Thymus (tissue), 11 donors: Measurements from ENCODE around the gene GALNT17. TPM values are rescaled to one million over a fixed set of nuclear protein-coding genes. Genes with fewer than 3 reads are reported as not detected.

Source experiments
- DNase-seq, 9 donors: peaks; one replicate each; pipeline ENCODE4 v3.0.0-alpha.2; 2013; ENCODE audit warnings: low spot score in 9 of 9, low read depth in 6 of 9, missing footprints in 1 of 9
- H3K27ac ChIP-seq, 2 donors: one replicate each; pipeline ENCODE4 v1.5.1; 2013; ENCODE audit warnings: control low read depth in 1 of 2, low read depth in 1 of 2, low read length in 1 of 2, mild to moderate bottlenecking in 1 of 2, moderate library complexity in 1 of 2
- H3K27me3 ChIP-seq, 2 donors: one replicate each; pipeline ENCODE4 v1.5.1; 2013; ENCODE audit warnings: low read length in 1 of 2; ENCODE audit not compliant: control insufficient read depth in 2 of 2, insufficient read depth in 1 of 2
- H3K36me3 ChIP-seq, 2 donors: one replicate each; pipeline ENCODE4 v1.5.1; 2013; ENCODE audit warnings: low read length in 1 of 2, mild to moderate bottlenecking in 1 of 2, moderate library complexity in 1 of 2; ENCODE audit not compliant: control insufficient read depth in 2 of 2, insufficient read depth in 2 of 2
- H3K4me1 ChIP-seq, 2 donors: one replicate each; pipeline ENCODE4 v1.5.1; 2013; ENCODE audit warnings: low read length in 2 of 2; ENCODE audit not compliant: control insufficient read depth in 2 of 2, insufficient read depth in 2 of 2
- H3K4me3 ChIP-seq, 2 donors: one replicate each; pipeline ENCODE4 v1.5.1; 2013; ENCODE audit warnings: low read length in 2 of 2, control low read depth in 1 of 2, mild to moderate bottlenecking in 1 of 2
- H3K9me3 ChIP-seq, 2 donors: one replicate each; pipeline ENCODE4 v1.5.1; 2013; ENCODE audit warnings: low read length in 1 of 2, mild to moderate bottlenecking in 1 of 2; ENCODE audit not compliant: control insufficient read depth in 2 of 2, insufficient read depth in 1 of 2
- WGBS: extraction: QIAGEN DNeasy Blood & Tissue Kit; methylation state at CpG from one replicate; pipeline ENCODE4 v1.1.7; 2013; 5-methylcytosine and 5-hydroxymethylcytosine counted together
- polyA plus RNA-seq: library from polyadenylated mRNA; stranded (reverse); fragments of 200-250 nt; gene quantifications from one replicate; pipeline ENCODE4 v1.2.3, GENCODE V29; 2013
- total RNA-seq: library from RNA; stranded (reverse); fragments of 120-200 nt; gene quantifications from one replicate; pipeline ENCODE4 v1.2.4, GENCODE V29; 2013
- donor health status: healthy.

Gene GALNT17
- total and polyA plus RNA-seq, 2 donors, result 1.8 to 9.2 TPM

GRCh38 chr7:71710442-71710841, 578.5 kb downstream of the GALNT17 start:
- H3K4me3 ChIP-seq, result no peak overlapping the region
- WGBS, result 86% methylated on average over 5 of the region's 5 CpGs
- no peak overlapping the region for H3K27ac ChIP-seq
- H3K9me3 ChIP-seq, result no peaks in the 10 kb centered on the region
- DNase-seq, result no peak
- H3K36me3 ChIP-seq, result no peaks in the 10 kb centered on the region
- no peaks in the 10 kb centered on the region for H3K4me1 ChIP-seq
- no peaks in the 10 kb centered on the region for H3K27me3 ChIP-seq

DNA sequence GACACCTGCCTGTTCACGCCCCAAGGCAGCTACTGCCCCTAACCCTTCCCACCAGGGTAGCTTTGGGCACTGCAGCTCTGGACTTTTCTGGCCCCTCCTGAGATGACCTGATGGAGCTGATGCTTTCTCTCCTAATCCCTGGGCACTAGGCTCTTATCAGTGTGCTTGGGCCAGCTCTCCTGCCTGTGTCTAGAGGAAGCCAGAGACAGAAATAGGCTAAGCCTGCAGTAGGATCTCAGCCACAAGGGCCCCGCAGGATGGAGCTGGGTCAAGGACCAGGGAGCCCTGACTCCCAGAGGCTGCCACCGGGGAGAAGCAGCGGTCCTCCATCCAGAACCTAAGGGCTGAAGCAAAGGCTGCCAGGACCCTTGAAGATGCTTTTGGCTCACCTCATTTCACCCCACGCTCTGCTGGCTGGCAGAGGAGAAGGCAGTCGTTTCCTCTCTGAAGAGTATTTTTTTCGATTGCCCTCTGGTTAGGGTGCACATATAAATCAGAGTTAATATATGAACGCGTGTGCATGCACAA, 580.8 kb downstream of the GALNT17 start:
- WGBS, result 92% methylated on average over 9 of the region's 9 CpGs
- Histone ChIP-seq H3K4me3 (no peak overlapping the region), H3K9me3 (no peaks in the 10 kb centered on the region), H3K27me3 (no peaks in the 10 kb centered on the region), H3K36me3 (no peaks in the 10 kb centered on the region), H3K27ac (no peak overlapping the region), H3K4me1 (no peaks in the 10 kb centered on the region)
- no peak for DNase-seq

DNA sequence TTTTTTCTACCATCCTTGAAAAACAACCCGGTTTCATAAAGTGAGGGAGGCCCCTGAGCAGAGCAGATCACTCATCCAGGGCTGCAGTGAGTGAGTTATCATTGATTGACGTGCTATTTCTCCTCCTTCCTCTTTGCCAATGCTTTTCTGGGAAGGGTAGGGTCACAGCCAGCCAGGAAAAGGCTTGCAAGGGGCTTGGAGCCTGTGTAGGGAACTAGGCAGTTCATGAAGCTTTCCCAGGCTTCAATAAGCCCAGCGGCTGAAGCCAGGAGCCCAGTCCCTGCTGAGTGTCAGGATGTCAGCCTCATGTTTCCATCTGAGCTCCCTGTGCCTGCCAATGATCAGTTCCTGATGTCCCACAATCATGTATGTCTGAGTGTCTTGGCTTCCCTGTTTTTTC, 584.7 kb downstream of the GALNT17 start:
- WGBS, result 47% methylated on average over 3 of the region's 3 CpGs
- Histone ChIP-seq H3K27me3 (no peaks in the 10 kb centered on the region), H3K36me3 (no peaks in the 10 kb centered on the region), H3K4me3 (no peak overlapping the region), H3K9me3 (no peaks in the 10 kb centered on the region), H3K4me1 (no peaks in the 10 kb centered on the region), H3K27ac (no peak overlapping the region)
- DNase-seq, result no peak

DNA sequence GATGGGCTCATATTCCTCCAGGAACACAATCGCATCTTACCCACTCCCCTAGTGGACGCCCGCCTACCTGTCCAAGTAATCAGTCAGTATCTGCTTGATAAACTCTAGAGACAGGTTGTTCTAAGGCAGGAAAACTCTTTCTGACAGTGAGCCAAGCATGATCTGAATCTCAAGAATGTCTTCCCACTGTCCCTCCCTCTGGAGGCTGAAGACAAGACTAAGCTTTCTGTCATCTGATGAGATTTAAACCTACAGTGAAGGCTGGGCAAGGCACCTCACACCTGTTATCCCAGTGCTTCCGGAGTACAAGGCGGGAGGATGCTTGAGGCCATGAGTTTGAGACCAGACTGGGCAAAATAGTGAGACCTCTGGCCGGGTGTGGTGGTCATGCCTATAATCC, 586.6 kb downstream of the GALNT17 start:
- H3K4me1 ChIP-seq, result no peaks in the 10 kb centered on the region
- no peaks in the 10 kb centered on the region for H3K27me3 ChIP-seq
- no peaks in the 10 kb centered on the region for H3K9me3 ChIP-seq
- no peaks in the 10 kb centered on the region for H3K36me3 ChIP-seq
- H3K27ac ChIP-seq, result no peak overlapping the region
- WGBS, result 93% methylated on average over 6 of the region's 6 CpGs
- no peak overlapping the region for H3K4me3 ChIP-seq
- DNase-seq, result no peak

- H3K4me1 ChIP-seq, result no peaks in the 10 kb centered on the region
- H3K9me3 ChIP-seq, result no peaks in the 10 kb centered on the region
- WGBS, result 85% methylated on average over 3 of the region's 3 CpGs
- DNase-seq, result no peak
- no peaks in the 10 kb centered on the region for H3K36me3 ChIP-seq
- H3K27me3 ChIP-seq, result no peaks in the 10 kb centered on the region
- H3K27ac ChIP-seq, result no peak overlapping the region
- no peak overlapping the region for H3K4me3 ChIP-seq
These were observed 589.8 kb downstream of the GALNT17 start for GRCh38 chr7:71721742-71722141.

DNA sequence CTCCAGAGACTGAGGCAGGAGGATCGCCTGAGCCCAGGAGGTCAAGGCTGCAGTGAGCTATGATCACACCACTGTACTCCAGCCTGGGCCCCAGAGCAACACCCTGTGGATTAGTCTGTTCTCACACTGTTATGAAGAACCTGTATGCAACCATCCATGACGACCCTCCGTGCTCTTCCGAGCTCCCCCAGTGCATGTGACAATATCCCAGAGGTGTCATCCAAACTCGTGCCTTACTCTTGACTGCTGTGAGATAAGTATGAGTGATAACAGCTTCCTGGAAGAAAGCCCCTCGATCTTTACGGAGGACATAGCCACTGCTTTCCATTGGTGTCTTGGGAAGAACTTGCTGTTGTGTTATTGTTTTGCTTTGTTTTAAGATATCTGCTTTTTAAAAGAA, 591.9 kb downstream of the GALNT17 start:
- 45% methylated on average over 7 of the region's 7 CpGs for WGBS
- H3K36me3 ChIP-seq, result no peaks in the 10 kb centered on the region
- no peaks in the 10 kb centered on the region for H3K27me3 ChIP-seq
- no peak overlapping the region for H3K27ac ChIP-seq
- H3K4me3 ChIP-seq, result no peak overlapping the region
- no peaks in the 10 kb centered on the region for H3K4me1 ChIP-seq
- DNase-seq, result no peak
- H3K9me3 ChIP-seq, result no peaks in the 10 kb centered on the region

- no peaks in the 10 kb centered on the region for H3K27me3 ChIP-seq
These were observed 595.4 kb downstream of the GALNT17 start for GRCh38 chr7:71727347-71727746.

DNA sequence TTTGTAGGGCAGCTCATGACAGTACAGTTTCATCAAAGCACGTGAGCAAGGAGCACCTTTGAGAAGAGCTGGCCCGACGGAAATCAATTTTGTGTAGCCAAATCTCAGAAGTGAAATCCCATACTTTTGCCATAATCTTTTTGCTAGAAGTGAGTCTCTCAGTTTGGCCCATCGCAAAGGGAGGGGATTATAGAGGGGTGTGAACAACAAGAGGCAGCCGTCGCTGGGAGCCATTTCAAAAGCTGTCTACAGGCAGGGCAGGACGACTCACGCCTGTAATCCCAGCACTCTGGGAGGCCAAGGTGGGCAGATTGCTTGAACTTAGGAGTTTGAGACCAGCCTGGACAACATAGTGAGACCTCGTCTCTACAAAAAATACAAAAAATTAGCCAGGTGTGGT, 599.8 kb downstream of the GALNT17 start:
- Histone ChIP-seq H3K36me3 (no peaks in the 10 kb centered on the region), H3K27ac (no peak overlapping the region), H3K27me3 (peaks cover 0 to 2% of the 10 kb centered on the region in 2 donors), H3K9me3 (no peaks in the 10 kb centered on the region), H3K4me3 (no peak overlapping the region), H3K4me1 (peaks cover 0 to 5% of the 10 kb centered on the region in 2 donors)
- WGBS, result 97% methylated on average over 9 of the region's 9 CpGs
- DNase-seq, result no peak

More at GRCh38 chr7:71727347-71727746, 595.4 kb downstream of the GALNT17 start:
- H3K36me3 ChIP-seq, result no peaks in the 10 kb centered on the region
- no peaks in the 10 kb centered on the region for H3K4me1 ChIP-seq
- WGBS, result 92% methylated on average over 1 of the region's 1 CpG
- H3K4me3 ChIP-seq, result no peak overlapping the region
- no peak overlapping the region for H3K27ac ChIP-seq
- no peaks in the 10 kb centered on the region for H3K9me3 ChIP-seq
- DNase-seq, result no peak

DNA sequence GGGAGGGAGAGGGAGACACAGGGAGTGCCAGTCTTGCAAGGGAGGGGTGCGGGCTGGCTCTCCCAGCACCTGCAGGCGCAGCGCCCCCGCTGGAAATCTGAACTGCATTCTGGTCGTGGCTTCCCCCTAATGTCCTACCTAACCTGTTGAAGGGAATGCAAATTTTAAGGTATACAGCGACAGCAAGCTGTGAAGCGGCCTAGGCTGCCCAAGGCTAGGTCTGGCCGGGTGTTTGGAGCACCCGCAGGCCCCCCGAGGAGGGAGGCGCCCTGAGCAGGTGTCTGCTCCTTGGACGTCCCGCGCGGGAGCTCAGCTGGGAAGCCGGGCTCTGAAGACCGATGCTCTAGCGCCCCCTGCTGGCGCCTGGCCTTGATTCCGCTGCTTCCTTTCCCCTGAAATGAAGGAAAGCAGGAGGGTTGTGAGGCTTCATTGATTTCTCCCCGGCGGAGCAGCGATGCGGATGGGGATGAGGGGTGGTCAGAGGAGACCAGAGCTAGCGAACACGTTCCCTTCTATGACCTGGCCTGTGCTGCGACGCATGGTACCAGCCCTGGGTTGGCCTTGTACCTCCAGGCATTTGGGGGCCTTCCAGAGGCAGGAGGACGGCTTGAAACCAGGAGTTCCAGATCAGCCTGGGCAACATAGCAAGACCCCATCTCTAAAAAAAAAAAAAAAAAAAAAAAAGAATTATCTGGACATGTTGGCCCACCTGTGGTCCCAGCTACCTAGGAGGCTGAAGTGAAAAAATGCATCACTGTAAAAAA, 601.3 kb downstream of the GALNT17 start:
- H3K9me3 ChIP-seq, result no peaks in the 10 kb centered on the region
- peaks cover 0 to 5% of the 10 kb centered on the region in 2 donors for H3K4me1 ChIP-seq
- 7% methylated on average over 29 of the region's 29 CpGs for WGBS
- H3K4me3 ChIP-seq, result no peak overlapping the region
- no peaks in the 10 kb centered on the region for H3K36me3 ChIP-seq
- H3K27ac ChIP-seq, result no peak overlapping the region
- H3K27me3 ChIP-seq, result peaks cover 0 to 2% of the 10 kb centered on the region in 2 donors
- peak; percentile 57 to 88 (median 73) for DNase-seq
